CD4-positive, alpha-beta T cell treated with Interleukin-17A for 4 hours (primary cell): Measurements from ENCODE around the gene MRPS22.
"Not testable (repeated sequence)": the region's sequence is repeated elsewhere in the genome, so short reads cannot be mapped to it uniquely, and the experiment has no call there.

ENCODE experiments used
- DNase-seq: peaks from one replicate; pipeline ENCODE4 v3.0.0-alpha.2; 2020; ENCODE audit warnings: mixed read lengths

The MRPS22 gene

DNA sequence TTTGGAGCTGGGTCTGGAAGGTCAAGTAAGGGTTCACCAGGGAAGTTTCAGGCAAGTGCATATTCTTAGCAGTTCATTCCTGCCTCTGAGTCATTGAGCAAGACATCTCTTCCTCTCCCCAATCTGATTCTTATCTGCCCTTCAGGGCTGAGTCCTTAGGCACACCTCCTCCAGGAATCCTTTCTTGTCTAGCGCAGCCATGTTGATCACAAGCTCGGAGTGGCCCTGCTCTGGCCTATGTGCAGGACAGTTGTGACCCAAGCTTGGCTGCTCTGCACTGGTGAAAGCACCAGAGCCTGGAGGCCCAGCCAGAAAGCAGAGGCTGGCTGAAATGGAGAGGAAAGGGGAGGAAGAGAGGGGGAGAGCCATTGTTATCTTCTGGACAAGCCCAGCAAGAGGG is 30.9 kb upstream of the MRPS22 start:
- no peak for DNase-seq

DNA sequence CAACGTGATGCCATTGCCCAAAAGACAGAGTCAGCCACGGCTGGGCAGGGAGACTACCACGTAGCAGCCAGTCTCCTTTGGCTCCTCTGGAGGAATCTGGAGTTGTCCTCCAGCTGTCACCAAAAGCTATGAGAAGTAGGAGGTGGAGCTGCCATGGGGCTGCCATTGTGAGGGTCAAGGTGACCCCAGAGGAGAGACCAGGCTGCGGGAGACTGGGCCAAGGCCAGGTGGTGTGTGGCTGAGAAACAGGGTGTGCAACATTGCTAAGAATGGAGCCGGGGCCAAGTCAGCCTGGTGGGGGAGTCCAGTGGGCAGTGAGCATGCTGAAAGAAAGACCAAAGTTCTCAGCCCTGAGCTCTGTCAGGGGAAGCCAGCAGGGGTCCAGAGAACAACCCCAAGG is 29.9 kb upstream of the MRPS22 start:
- no peak for DNase-seq

DNA sequence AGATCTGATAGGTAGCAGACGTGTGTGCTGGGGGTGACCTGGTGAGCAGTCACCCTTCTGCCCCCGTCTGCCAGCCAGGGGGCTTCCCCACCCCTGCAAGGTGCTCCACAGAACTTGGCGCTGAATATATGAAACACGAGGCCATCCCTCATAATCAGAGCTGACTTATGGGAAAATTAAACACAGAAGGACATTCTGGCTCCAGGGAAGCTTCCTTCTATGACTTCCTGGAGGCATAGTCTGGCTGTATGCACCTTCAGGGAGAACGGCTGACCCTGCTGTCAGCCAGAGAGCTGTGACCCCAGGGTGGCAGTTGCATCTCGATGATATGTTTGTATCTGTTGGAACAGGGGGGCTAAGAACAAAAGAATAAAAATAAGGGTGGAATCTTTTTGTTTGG is 26.6 kb upstream of the MRPS22 start:
- DNase-seq, result no peak

DNA sequence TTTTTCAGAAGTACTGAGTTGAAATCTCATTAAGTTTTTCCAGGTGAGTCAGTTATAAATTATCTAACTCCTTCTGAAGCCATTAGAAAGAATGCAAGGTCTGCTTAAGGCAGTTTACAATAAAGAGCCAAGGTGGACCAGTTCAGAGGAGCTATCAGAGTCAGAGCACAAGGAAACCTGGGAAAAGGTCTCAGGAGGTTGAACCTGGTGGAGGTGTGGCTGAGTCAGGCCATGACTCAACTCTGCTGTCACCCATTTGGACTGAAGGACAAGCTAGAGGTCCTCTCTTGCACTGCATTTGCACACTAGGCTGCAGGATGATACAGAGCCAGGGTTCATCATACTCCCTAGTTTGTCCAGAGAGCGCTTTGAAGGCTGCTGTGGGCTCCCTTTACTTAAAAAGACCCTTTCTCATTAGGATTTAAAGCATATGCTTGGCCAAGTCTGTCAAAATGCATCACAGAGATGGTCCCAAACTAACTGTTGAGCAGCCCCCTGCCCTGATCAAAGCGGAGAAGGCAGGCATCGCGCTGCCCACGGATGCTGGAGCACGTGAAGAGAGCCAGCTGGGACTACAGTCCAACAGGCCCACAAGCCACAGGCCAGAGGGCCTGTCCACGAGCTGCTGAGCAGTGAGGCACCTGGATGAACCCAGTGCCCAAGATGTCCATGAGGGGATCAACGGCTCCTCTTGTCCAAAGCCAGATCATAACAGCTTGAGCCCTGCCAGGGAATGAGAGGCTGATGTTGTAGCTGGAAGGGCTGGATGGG is 26.0 kb upstream of the MRPS22 start:
- no peak for DNase-seq

DNA sequence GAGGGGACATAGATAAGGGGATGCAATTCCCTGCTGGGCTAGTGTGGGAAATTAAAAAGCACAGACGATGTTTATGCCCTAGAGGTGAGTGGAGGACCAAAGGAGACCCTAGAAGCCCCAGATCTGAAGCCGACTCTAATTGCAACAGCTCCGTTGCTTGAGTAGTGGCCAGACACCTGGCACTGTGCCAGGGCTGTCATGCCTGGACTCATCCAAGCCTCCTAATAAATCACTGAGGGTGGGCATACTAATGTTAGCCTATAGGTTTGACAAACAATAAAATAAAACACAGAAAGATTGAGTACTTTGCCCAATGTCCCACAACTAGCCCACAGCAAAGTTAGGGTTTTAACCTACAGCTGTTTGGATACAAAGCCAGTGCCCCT is 25.4 kb upstream of the MRPS22 start:
- no peak for DNase-seq

DNA sequence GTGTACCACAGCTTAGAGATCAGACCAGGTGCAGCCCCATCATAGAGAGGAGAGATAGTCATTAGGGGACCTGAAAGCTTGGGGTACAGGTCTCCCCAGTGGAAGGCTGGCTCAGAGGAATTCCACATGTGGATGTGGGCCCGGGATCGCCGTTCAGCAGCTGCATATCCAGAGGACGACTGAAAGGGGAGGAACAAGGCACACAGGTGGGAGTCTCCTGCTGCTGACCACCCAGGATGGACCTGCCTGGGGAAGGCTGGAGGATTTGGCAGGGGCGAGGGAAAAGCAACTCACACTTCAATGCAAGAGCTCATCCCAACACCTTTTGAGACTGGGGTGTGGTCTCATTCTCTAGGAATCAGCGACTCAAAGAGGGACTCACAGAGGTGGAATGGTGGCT is 25.0 kb upstream of the MRPS22 start:
- no peak for DNase-seq

DNA sequence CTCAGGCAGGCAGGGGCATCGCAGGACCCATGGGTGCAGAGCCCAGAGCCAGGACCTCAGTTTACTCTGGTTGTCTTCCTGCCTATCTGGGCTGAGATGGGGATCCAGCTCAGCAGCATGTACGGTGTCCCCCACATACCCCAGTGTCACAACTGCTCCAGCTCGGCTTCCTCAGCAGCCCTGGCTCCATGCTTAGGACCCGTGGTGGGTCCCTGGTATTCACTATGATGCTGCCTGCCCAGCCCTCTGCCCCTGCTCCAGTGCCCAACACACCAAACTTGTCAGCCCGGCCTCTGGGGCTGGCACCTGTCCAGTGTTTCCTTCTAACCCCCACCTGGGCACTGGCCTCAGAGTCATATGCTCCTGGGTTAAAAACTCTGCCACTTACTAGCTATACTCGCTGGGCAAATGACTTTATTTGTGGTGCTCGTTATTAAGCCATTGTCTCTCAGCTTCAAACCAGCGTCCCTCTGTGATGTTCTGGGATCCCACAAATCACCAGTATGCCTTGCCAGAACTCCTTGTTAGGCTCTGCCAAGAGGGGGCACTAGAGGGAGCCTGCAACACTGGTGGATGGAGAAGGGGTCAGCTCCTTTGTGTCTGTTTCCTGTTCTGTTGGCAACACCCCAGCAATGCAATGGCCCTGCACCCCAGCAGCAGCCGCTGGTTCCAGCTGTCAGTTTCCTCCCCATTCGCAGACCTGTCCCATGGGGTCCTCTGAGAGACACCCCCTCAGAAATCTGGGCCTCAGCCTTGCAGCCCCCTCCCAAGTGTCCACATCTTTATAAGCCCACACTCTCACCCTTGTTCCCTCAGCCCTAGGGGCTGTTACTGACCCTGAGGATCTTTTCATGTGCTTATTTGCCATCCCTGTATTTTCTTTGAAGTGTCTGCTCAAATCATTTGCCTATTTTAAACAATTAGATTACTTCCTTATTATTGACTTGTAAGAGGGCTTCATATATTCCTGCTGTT is 24.1 kb upstream of the MRPS22 start:
- no peak for DNase-seq

DNA sequence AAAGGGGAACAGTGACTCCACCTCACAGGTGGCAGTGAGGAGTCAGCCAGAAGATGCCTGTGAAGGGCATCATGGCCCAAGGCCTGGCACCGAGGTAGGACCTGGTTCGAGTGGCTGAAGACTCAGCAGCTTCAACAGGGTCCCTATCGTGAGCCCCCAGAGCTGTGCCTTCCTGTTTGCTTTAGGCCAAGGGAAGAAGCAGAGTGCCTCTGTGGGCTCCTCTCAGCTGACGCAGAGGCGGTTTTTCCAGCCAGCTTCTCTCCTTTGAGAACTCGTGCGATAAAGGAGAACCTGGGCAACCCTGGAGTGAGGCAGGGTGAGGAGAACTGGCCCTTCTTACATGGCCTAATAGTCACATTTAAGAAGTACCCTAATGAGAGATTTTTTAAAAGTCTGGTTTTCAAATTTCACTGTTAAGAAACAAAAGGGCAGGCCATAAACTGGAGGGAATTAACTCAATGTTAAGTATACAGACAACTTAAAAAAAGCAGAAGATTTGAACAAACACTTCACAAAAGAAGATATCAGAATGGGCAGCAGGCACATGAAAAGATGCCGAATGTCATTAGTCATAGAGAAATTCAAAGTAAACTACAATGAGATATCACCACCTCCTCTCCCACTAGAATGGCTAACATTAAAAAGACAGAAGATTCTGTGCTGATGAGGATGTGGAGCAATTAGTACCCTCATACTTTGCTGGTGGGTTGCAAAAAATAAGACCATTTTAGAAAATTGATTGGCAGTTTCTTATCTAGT is 23.1 kb upstream of the MRPS22 start:
- DNase-seq, result no peak

DNA sequence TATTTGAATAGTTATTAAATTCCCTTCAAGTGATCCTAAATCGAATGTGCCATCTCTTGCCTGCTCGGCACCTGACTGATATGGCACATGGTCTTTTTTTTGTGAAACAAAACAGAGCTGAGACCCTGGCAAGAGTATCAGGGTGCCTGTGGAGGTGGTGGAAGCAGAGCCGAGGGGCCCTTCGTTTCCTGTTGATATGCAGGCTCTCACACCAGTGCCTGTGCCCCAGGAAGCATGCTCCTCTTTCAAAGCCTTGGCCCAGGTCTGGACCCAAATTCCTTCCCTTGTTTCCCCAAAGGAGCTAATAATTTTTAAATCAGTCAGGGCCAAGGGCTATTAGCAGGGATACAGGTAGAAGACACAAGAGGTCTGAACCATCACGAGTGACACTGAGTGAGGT is 21.5 kb upstream of the MRPS22 start:
- no peak for DNase-seq

DNA sequence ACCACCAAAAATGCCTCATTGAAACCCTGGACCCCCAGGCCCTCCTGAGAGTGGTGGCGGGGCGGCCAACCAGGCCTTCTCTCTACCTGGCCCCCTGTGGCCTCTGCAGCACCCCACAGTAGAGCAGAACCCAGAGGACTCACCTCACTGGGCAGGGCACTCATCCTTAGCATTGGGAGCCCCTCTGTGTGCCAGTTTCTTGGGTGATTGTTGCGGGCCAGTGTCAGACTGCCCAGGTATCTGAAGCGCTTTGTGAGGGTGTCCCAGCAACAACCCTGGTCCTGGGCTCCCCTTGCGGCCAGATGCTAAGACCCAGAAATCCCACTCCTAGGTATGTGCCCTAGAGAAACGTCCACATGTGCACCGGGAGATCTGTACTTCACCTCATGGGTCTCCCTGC is 20.7 kb upstream of the MRPS22 start:
- DNase-seq, result no peak

DNA sequence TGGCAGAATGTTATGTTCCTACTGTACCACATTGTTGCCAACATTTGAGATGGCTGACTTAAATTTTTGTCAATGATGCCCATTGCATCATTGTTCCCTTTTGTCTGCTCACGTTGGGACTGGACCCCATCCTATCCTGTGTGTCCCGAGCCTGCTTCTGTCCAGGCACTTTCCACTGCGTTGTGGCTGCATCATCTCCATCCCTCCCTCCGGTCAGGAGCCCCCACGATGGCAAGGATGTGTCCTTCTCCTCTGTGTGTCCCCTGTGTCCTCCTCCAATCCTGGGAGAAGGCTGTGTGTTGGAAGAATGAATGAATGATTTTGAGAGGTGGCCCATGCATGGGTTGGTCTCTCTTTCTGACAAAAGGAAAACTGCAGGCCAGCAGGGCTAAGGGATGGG is 19.4 kb upstream of the MRPS22 start:
- DNase-seq, result no peak

DNA sequence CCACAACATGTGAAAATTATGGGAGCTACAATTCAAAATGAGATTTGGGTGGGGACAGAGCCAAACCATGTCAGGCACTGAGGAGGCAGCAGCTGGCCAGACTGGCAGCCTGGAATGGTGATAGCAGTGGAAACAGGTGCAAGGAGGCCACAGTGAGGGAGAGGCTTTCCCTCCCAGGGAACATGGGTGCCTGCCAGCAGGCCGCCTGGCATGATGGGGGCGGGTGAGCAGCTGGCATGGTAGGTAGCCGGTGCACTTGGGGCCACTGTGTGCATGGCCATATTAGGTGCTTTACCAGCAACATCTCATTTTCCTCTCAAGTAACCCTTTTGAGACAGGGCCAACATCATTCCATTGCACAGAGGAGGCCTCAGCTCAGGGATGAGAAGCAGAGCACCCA is 18.3 kb upstream of the MRPS22 start:
- DNase-seq, result no peak

DNA sequence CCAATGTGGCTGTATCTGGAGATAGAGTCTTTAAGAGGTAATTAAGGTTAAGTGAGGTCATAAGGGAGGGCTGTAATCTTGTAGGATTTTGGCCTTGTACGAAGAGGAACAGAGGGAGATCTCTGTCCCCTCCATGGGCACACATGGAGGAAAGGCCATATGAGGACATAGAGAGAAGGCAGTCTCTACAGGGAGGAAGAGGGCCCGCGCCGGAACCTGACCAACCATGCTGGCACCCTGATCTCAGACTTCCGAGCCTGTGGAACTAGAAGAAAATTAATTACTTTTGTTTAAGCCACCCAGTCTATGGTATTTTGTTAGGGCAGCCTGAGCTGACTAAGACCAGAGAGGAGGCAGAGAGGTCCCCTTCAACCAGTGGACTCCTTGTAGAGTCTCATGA is 17.7 kb upstream of the MRPS22 start:
- no peak for DNase-seq

DNA sequence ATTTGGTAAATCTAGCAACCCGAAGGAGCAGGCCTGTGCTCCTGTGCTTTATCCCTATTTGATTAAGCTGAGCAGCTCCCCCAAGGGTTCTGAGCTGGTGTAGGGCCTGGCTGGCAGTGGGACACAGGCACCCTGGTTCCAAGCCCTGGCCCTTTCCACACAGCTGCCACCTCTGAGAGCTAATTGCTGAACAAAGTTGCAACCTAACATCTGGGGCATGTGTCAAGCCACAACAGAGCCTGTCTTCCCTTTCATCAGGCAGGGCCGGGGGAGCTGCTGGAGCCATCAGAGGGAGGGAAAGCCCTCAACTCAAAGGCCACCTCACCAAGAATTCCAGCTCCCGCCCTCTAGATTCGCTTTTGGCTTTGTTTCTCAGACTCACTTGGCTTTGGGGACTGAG is 17.1 kb upstream of the MRPS22 start:
- no peak for DNase-seq

DNA sequence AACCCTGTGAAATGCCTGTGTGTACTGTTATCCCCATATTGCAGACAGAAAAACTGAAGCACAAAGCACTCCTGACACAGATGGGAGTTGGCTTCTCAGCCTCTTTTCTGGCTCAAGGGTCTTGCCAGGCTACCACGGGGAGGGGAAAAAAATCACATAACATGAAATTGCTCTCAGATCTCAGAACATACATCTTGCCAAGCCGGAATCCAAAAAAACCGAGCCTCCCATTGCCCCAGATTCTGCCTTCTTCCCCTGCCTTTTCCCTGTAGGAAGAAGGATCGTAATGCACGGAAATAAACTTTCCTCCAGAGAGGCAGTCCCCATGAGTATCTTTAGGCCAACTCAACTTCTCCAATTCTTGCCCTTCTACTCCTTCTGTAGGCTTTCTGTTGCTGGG is 16.6 kb upstream of the MRPS22 start:
- DNase-seq, result no peak

DNA sequence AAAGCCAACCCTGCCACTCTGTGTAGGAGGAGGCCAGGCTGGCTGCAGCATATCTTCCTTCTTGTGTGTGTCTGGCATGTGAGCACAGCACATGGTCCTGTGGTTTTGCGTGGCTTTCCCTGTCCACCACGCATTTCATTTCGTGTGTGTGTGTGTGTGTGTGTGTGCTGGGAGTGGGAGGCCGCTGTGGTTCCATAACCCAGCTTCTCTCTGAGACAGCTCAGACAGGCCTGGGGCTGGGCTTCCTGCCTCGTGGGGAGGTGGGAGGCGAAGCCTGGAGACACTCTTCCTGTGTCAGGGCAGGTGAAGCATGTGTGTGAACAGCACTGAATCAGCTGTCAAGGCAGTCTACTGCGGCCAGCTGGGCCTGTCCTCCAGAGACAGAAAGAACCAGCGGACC is 16.0 kb upstream of the MRPS22 start:
- DNase-seq, result peak; percentile 13

DNA sequence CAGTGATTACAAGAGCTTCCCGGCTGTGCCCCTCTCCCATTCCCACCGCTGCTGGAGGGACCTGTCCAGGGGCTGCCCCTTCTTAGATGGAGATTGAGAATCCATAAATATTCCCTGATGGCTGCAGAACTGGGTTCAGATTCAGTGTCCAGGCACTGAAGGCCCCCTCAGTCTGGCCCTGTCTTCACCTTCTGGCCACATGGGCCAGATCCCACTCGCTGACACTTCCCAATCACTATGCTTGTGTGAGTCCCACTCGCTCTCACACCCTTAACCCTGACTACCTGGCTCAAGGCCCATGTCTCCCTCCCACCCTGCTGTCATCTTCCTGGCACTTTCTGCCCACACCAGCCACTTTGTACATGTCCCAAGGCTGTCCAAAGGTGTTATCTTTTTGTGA is 15.5 kb upstream of the MRPS22 start:
- DNase-seq, result no peak

DNA sequence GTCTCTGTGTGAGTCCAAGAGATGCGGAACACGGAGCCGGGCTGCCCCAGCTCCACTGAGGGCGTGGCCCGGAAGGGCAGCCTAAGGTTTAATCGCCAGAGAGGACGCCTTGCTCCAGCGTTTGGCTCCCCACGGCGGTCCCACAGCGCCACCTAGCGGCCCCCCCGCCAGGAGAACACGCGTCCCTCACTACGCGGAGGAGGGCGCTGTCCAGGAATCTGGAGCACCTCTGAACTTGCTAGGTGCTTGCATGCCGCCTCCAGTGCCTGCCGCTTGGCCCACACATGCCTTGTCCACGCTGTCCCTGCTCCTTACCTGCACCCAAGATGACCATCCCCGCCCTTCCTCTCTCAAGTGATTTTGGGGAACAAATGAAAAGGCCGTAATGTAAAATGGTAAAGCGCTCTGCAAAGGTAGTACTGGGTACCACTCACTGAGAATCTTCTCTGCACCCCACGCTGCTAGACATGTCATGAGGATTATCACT is 14.4 kb upstream of the MRPS22 start:
- DNase-seq, result peak; percentile 90

DNA sequence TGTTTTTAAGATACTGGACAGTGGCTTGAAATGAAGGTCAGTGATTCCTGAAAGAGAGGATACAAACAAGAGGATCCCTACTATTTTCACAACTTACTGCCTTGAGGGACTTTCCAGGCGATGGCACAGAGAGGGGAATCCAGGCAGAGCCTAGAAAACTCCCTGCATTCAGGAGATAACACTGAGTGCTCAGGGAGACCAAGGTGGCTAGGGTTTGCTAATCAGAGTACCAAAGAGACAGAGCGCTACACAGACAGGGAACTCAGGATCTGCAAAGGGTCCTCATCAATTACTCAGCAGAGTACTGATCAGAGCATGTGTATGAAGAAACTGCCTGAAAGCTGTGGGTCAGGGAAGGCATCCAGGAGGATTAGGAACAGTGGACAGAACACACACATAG is 11.7 kb upstream of the MRPS22 start:
- DNase-seq, result no peak

DNA sequence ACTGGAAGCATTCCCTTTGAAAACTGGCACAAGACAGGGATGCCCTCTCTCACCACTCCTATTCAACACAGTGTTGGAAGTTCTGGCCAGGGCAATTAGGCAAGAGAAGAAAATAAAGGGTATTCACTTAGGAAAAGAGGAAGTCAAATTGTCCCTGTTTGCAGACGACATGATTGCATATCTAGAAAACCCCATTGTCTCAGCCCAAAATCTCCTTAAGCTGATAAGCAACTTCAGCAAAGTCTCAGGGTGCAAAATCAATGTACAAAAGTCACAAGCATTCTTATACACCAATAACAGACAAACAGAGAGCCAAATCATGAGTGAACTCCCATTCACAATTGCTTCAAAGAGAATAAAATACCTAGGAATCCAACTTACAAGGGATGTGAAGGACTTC is 9.1 kb upstream of the MRPS22 start:
- not testable (repeated sequence) for DNase-seq

DNA sequence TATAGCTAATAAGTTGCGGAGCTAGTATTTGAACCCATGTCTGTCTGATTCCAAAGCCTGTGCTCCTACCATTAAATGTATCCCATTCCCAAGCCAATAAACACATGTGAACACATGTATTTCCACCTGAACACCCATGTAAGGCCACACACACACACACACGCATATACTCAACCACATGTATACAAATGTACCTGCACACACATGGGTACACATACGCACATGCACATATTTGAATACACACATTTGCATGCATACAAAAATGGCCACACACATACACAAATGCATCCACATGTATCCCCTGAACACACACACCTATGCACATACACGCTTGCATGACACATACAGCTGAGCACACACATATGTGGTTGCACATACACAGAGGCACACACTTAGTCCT is 5.4 kb upstream of the MRPS22 start:
- no peak for DNase-seq

DNA sequence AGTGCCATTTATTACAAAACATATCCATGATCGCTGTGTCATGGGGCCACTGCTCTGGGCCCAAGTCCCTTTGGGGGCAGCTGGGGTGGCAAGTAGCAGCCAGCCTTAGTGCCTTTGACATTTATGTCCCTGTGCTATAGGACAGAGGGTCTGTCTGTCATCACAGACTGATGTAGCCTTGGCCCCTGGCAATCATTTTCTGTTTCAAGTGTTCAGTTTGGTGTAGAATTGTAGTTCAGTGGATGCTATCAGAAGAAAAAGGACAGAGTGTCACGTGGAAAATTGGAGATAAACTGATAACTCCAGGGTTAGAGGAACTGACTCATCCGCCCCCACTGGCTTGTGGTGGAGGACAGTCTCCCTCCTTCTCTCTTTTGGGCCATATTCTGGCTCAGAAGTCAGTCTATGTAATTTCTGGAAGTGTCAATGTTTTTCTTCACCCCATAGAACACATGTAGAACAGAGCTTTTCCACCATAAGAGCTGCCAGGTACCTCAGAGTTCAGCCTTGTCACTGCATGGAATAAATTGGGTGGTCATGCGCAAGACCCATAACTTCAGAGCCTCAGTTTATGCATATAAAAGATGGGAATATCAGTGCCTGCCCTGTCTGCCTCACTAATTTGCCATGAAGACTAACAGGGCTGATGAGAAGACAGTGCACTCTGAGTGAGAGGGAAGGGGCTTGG is 4.5 kb upstream of the MRPS22 start:
- no peak for DNase-seq

DNA sequence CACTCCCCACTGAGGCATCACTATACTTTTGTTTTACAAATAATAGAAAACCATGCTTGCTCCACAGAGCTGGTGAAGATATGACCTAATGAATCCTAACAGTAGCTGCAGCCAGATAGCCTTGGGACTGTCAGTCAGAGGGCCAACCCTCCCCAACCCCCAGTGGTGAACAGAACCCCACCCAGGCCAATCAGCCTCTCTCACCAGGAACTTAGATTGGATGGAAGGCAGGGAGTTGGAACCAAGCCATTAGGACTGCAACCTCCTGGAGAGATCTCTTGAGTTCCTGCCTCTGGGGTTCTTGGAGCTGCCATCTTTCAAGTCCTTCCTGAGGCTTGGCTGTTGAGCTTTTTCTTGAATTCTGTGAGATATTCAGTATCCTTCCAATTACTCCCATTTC is 3.0 kb upstream of the MRPS22 start:
- no peak for DNase-seq
